ENCODE measurements around the gene ADGRF5. TPM values are rescaled to one million over a fixed set of nuclear protein-coding genes. Genes with fewer than 3 reads are reported as not detected.

ADGRF5 gene
- total RNA-seq, 2 donors from 2014 or later: 1.8 to 3.3 TPM

DNA sequence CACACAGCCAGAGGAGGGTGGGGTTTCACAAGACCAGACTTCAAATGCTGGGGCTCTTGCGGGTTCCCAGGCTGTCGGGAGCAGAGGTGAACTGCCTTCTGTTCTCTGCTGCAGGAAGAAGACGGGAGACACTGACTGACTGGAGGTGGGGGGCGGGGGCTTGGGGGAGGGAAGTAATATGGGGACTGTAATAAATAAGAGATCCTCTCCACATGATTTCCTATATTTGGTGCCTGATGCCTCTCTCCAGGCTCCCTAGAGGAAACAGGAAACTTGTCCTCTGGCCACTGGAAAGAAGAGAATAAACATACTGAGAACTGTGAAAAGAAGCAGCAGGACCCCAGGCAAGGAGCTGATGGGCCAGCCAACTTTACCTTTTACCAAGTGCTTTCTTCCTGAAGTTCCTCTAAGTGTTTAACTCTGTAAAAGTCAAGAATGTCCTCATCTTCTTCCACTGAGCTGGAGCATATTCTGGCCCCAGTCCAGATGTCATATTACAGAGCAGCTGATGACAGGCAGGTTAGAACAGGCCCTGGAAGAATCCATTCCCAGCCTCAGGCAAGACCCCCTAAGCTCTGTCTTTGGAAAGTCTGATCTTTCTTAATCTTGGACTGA is 33.2 kb upstream of the ADGRF5 start:
- no peak for DNase-seq
- TF ChIP-seq, protein P1, sequence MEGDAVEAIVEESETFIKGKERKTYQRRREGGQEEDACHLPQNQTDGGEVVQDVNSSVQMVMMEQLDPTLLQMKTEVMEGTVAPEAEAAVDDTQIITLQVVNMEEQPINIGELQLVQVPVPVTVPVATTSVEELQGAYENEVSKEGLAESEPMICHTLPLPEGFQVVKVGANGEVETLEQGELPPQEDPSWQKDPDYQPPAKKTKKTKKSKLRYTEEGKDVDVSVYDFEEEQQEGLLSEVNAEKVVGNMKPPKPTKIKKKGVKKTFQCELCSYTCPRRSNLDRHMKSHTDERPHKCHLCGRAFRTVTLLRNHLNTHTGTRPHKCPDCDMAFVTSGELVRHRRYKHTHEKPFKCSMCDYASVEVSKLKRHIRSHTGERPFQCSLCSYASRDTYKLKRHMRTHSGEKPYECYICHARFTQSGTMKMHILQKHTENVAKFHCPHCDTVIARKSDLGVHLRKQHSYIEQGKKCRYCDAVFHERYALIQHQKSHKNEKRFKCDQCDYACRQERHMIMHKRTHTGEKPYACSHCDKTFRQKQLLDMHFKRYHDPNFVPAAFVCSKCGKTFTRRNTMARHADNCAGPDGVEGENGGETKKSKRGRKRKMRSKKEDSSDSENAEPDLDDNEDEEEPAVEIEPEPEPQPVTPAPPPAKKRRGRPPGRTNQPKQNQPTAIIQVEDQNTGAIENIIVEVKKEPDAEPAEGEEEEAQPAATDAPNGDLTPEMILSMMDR (IDR thresholded peaks at IDR 0.05): no peak
- Histone ChIP-seq H3K9ac (ENCODE audit: low read depth in 2 of 2, low read length in 2 of 2) (no peak overlapping the region), H3K36me3 (no peaks in the 10 kb centered on the region), H3K27ac (no peak overlapping the region), H3K4me3 (no peak overlapping the region), H3K27me3 (no peaks in the 10 kb centered on the region), H3K9me3 (no peaks in the 10 kb centered on the region), H3K4me1 (no peaks in the 10 kb centered on the region)
- intact Hi-C loops (cut with DNase I): no loop called here

DNA sequence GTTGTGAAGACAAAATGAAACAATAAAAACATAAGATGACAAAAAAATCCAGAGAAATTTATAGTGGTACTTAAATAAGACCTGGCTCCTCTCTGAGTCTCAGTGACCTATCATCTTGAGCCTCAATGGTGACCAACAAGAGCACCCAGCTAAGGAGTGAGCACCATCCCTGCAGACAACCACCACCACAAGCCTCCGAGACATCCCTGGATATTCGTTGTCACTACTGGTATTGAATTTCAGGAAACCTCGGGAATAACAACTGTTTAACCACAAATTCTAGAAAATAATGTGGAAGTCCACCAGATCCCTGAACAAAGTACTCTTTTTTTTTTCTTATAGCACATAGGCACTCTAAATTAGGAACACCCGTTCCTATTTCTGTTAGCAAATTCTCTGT is 32.2 kb upstream of the ADGRF5 start:
- no peak overlapping the region for H3K4me3 ChIP-seq
- H3K27ac ChIP-seq: no peak overlapping the region
- H3K9ac ChIP-seq (ENCODE audit: low read depth in 2 of 2, low read length in 2 of 2): no peak overlapping the region
- no peaks in the 10 kb centered on the region for H3K9me3 ChIP-seq
- no peak for DNase-seq
- H3K36me3 ChIP-seq: no peaks in the 10 kb centered on the region
- H3K27me3 ChIP-seq: no peaks in the 10 kb centered on the region
- intact Hi-C loops (cut with DNase I): no loop called here
- TF ChIP-seq, protein P1 (IDR thresholded peaks at IDR 0.05): no peak
- no peaks in the 10 kb centered on the region for H3K4me1 ChIP-seq

DNA sequence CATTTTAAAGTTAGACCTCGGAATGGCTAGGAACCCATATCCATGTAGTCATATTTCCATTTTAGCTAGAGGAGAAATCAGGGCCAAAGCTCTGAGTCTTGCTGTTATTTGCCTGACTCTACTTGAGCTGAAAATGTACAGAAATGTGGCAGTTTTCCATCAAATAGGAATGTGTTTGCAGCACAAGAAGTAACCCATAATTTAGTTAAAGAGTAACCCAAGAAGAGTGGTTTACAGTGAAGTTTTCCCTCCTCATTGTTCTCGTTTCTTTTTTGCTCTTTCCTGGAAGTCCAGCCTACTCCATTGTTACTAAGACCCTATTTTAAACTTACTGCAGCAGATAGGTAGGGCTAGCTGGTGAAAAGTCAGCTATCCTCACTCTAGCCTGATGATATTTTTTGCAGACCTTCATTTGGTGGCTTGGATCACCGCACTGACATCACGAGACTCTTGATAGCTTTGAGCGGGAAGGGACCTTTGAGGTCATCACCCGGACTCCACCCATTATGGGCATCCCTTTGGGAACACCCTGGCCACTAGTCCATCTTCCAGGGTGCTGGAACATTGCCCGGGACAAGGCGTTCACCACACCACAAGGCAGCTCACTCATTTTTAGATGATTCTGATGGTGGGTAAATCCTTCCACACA is 28.0 kb upstream of the ADGRF5 start:
- TF ChIP-seq, protein P1 (IDR thresholded peaks at IDR 0.05): no peak
- Histone ChIP-seq H3K9ac (ENCODE audit: low read depth in 2 of 2, low read length in 2 of 2) (no peak overlapping the region), H3K27me3 (no peaks in the 10 kb centered on the region), H3K9me3 (no peaks in the 10 kb centered on the region), H3K36me3 (no peaks in the 10 kb centered on the region), H3K27ac (no peak overlapping the region), H3K4me3 (no peak overlapping the region), H3K4me1 (no peaks in the 10 kb centered on the region)
- peak; percentile 81 for DNase-seq
- intact Hi-C loops (cut with DNase I): no loop called here

DNA sequence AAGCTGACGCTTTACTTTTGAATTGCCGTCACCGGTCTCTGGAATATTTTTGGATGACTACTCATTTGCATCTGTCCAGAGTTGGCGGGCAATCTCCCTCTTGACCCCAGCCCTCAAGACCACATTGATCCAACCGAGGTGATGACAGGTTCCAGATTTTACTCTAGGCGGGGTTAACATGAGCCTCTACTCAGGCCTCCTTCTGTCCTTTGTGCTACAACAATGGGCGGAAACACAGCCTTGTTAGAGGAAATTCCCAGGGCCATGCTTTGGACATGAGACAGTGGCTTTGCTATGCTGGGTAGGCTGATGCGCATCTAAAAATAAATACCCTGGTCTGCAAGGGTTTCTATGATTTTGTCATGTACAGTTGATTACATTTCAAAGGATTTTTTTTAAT is 27.0 kb upstream of the ADGRF5 start:
- no peaks in the 10 kb centered on the region for H3K27me3 ChIP-seq
- H3K4me1 ChIP-seq: no peaks in the 10 kb centered on the region
- no peak overlapping the region for H3K9ac ChIP-seq (ENCODE audit: low read depth in 2 of 2, low read length in 2 of 2)
- DNase-seq: no peak
- TF ChIP-seq, protein P1 (IDR thresholded peaks at IDR 0.05): no peak
- no peak overlapping the region for H3K4me3 ChIP-seq
- no peaks in the 10 kb centered on the region for H3K36me3 ChIP-seq
- H3K9me3 ChIP-seq: no peaks in the 10 kb centered on the region
- intact Hi-C loops (cut with DNase I): no loop called here
- no peak overlapping the region for H3K27ac ChIP-seq

DNA sequence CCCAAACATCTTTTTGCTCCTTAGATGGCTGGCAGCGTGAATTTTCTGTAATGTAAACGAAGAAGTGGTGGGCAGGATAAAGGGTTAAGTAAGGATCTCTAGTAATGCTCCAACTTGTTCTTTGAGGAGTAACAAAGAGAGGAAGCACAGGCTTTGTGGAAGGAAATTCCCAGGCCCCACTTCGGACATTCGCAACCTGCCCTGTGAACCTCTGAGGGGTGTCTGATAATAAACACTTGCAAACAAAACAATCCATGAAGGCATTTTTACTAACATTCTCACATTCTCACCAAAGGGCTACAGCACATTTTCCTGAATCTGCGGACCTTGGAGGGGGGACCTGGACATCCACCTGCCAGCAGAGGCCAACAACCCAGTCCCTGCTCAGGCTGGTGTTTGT is 25.8 kb upstream of the ADGRF5 start:
- Histone ChIP-seq H3K4me3 (no peak overlapping the region), H3K4me1 (no peaks in the 10 kb centered on the region), H3K36me3 (no peaks in the 10 kb centered on the region), H3K27me3 (no peaks in the 10 kb centered on the region), H3K9ac (ENCODE audit: low read depth in 2 of 2, low read length in 2 of 2) (no peak overlapping the region), H3K9me3 (no peaks in the 10 kb centered on the region), H3K27ac (no peak overlapping the region)
- intact Hi-C loops (cut with DNase I): no loop called here
- DNase-seq: no peak
- TF ChIP-seq, protein P1 (IDR thresholded peaks at IDR 0.05): no peak

Data from colonic mucosa (tissue), 4 donors.